Esophagus squamous epithelium (tissue), 4 donors: ENCODE results near the gene C10orf71.

Experiments
- POLR2A ChIP-seq, 4 donors: fragments of 450-650 bp; IDR thresholded peaks; one replicate each; pipeline ENCODE4 v1.6.1; 2017; ENCODE audit warnings: antibody characterized with exemption in 4 of 4, mild to moderate bottlenecking in 4 of 4, moderate library complexity in 3 of 4
- TF ChIP-seq, protein P1 (sequence below), 6 experiments: fragments of 450-650 bp in 4 of 6; fragments of 200-600 bp in 2 of 6; sonication (generic) in 2 of 6; IDR thresholded peaks; one replicate each; pipeline ENCODE4 v1.5.1; 2016 to 2019; ENCODE audit warnings: antibody characterized with exemption in 6 of 6, mild to moderate bottlenecking in 4 of 6, moderate library complexity in 4 of 6

DNA sequence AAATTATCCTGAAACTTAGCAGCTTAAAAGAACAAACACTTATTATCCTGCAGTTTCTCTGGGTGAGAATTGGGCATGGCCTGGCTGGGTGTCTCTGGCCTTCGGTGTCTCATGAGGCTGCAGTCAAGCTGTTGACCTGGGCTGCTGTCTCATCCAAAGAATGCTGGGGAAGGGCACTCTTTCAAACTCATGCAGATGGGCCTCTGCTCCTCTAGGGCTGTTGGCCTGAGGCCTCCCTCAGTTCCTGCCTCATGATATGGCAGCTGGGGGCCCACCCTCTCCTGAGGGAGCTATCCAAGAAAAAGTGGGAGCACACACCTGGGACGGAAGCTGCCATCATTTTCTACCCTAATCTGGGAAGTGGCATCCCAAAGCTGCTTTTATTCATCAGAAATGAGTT is 53.4 kb downstream of the C10orf71 start:
- TF ChIP-seq POLR2A (IDR thresholded peaks at IDR 0.05), result no peak
- TF ChIP-seq, protein P1, sequence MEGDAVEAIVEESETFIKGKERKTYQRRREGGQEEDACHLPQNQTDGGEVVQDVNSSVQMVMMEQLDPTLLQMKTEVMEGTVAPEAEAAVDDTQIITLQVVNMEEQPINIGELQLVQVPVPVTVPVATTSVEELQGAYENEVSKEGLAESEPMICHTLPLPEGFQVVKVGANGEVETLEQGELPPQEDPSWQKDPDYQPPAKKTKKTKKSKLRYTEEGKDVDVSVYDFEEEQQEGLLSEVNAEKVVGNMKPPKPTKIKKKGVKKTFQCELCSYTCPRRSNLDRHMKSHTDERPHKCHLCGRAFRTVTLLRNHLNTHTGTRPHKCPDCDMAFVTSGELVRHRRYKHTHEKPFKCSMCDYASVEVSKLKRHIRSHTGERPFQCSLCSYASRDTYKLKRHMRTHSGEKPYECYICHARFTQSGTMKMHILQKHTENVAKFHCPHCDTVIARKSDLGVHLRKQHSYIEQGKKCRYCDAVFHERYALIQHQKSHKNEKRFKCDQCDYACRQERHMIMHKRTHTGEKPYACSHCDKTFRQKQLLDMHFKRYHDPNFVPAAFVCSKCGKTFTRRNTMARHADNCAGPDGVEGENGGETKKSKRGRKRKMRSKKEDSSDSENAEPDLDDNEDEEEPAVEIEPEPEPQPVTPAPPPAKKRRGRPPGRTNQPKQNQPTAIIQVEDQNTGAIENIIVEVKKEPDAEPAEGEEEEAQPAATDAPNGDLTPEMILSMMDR (IDR thresholded peaks at IDR 0.05), result no peak
